DOHH2 (cell line): ENCODE measurements around the gene GINS3.
A peak's percentile ranks its signal among the peaks of the same experiment; 100 is the strongest.

ENCODE experiments used
- H3F3A ChIP-seq: fragments of 200-600 bp; sonication (generic), shearing (Covaris generic); 2 replicates; pipeline ENCODE4 v1.6.0; 2016; ENCODE audit warnings: antibody characterized with exemption, mild to moderate bottlenecking; ENCODE audit not compliant: control insufficient read depth, insufficient read depth
- H3K27ac ChIP-seq: fragments of 200-600 bp; sonication (generic); 2 replicates; pipeline ENCODE4 v1.5.1; 2014; ENCODE audit warnings: low read depth, mild to moderate bottlenecking, low read length, moderate library complexity
- H3K27me3 ChIP-seq: fragments of 200-600 bp; sonication (generic); 2 replicates; pipeline ENCODE4 v1.6.1; 2014; ENCODE audit warnings: mild to moderate bottlenecking, low read length, mixed read lengths; ENCODE audit not compliant: control insufficient read depth
- H3K36me3 ChIP-seq: fragments of 200-600 bp; sonication (generic); 2 replicates; pipeline ENCODE4 v1.6.1; 2014; ENCODE audit warnings: mild to moderate bottlenecking, low read length, moderate library complexity, mixed read lengths; ENCODE audit not compliant: control insufficient read depth
- H3K4me1 ChIP-seq: fragments of 200-600 bp; sonication (generic); 2 replicates; pipeline ENCODE4 v1.6.1; 2014; ENCODE audit warnings: mild to moderate bottlenecking, low read length, mixed read lengths; ENCODE audit not compliant: control insufficient read depth
- H3K4me2 ChIP-seq: fragments of 200-600 bp; sonication (generic); 2 replicates; pipeline ENCODE4 v1.6.0; 2014; ENCODE audit warnings: mild to moderate bottlenecking, low read length, moderate library complexity
- H3K4me3 ChIP-seq: fragments of 200-600 bp; sonication (generic); 2 replicates; pipeline ENCODE4 v1.5.1; 2014; ENCODE audit warnings: mild to moderate bottlenecking, low read length, mixed read lengths
- H3K79me2 ChIP-seq: fragments of 200-600 bp; sonication (generic); 2 replicates; pipeline ENCODE4 v1.6.1; 2014; ENCODE audit warnings: mild to moderate bottlenecking, low read length, mixed read lengths; ENCODE audit not compliant: control insufficient read depth
- H3K9me2 ChIP-seq: fragments of 200-600 bp; sonication (generic); replicated peaks from 2 replicates; pipeline ENCODE4 v1.6.1; 2014; ENCODE audit warnings: mild to moderate bottlenecking, low read length, mixed read lengths; ENCODE audit not compliant: control insufficient read depth
- H3K9me3 ChIP-seq: fragments of 200-600 bp; sonication (generic); 2 replicates; pipeline ENCODE4 v1.6.1; 2014; ENCODE audit warnings: antibody characterized with exemption, low read length, mixed read lengths; ENCODE audit not compliant: control insufficient read depth, insufficient read depth
- H4K20me1 ChIP-seq: fragments of 200-600 bp; sonication (generic); 2 replicates; pipeline ENCODE4 v1.6.0; 2014; ENCODE audit warnings: low read depth, mild to moderate bottlenecking, antibody characterized with exemption, low read length, moderate library complexity; ENCODE audit not compliant: control insufficient read depth, insufficient read depth
- EZH2phosphoT487 ChIP-seq: fragments of 200-600 bp; sonication (generic); IDR thresholded peaks from 2 replicates; pipeline ENCODE4 v1.6.1; 2017; ENCODE audit warnings: borderline replicate concordance, mild to moderate bottlenecking, antibody characterized with exemption, low read length, moderate library complexity, mixed read lengths
- TF ChIP-seq, protein P1 (sequence below): fragments of 200-600 bp; sonication (generic); IDR thresholded peaks from one replicate; pipeline ENCODE4 v1.5.1; 2014; ENCODE audit warnings: antibody characterized with exemption, mild to moderate bottlenecking, low read depth, low read length; ENCODE audit not compliant: poor library complexity, severe bottlenecking

Gene GINS3

GRCh38 chr16:58378401-58378800 is 13.9 kb upstream of the GINS3 start:
- no peaks in the 10 kb centered on the region for H3K79me2 ChIP-seq
- peaks cover 10% of the 10 kb centered on the region for H3K4me1 ChIP-seq
- H3K36me3 ChIP-seq: no peaks in the 10 kb centered on the region
- no peaks in the 10 kb centered on the region for H3F3A ChIP-seq
- peak overlapping the region; percentile 39 for H3K4me2 ChIP-seq
- H3K9me2 ChIP-seq: no peaks in the 10 kb centered on the region
- no peak overlapping the region for H3K27ac ChIP-seq
- H4K20me1 ChIP-seq: no peaks in the 10 kb centered on the region
- H3K9me3 ChIP-seq: no peaks in the 10 kb centered on the region
- H3K4me3 ChIP-seq: no peak overlapping the region
- H3K27me3 ChIP-seq: no peaks in the 10 kb centered on the region
- no peak for TF ChIP-seq EZH2phosphoT487
- TF ChIP-seq, protein P1, sequence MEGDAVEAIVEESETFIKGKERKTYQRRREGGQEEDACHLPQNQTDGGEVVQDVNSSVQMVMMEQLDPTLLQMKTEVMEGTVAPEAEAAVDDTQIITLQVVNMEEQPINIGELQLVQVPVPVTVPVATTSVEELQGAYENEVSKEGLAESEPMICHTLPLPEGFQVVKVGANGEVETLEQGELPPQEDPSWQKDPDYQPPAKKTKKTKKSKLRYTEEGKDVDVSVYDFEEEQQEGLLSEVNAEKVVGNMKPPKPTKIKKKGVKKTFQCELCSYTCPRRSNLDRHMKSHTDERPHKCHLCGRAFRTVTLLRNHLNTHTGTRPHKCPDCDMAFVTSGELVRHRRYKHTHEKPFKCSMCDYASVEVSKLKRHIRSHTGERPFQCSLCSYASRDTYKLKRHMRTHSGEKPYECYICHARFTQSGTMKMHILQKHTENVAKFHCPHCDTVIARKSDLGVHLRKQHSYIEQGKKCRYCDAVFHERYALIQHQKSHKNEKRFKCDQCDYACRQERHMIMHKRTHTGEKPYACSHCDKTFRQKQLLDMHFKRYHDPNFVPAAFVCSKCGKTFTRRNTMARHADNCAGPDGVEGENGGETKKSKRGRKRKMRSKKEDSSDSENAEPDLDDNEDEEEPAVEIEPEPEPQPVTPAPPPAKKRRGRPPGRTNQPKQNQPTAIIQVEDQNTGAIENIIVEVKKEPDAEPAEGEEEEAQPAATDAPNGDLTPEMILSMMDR: no peak

- Histone ChIP-seq H3K27ac (no peak overlapping the region), H3K9me3 (no peaks in the 10 kb centered on the region), H3K4me1 (peaks cover 14% of the 10 kb centered on the region), H3K36me3 (no peaks in the 10 kb centered on the region), H3K4me3 (no peak overlapping the region), H3K4me2 (no peak overlapping the region), H3K79me2 (no peaks in the 10 kb centered on the region), H4K20me1 (no peaks in the 10 kb centered on the region), H3K9me2 (no peaks in the 10 kb centered on the region), H3K27me3 (no peaks in the 10 kb centered on the region), H3F3A (no peaks in the 10 kb centered on the region)
- TF ChIP-seq EZH2phosphoT487: no peak
- TF ChIP-seq, protein P1: no peak
Measured at GRCh38 chr16:58379736-58380135, 12.5 kb upstream of the GINS3 start.

GRCh38 chr16:58381661-58382060 is 10.6 kb upstream of the GINS3 start:
- H3K27me3 ChIP-seq: no peaks in the 10 kb centered on the region
- H3K4me3 ChIP-seq: no peak overlapping the region
- peaks cover 18% of the 10 kb centered on the region for H3K4me1 ChIP-seq
- H3K9me3 ChIP-seq: no peaks in the 10 kb centered on the region
- no peak overlapping the region for H3K27ac ChIP-seq
- no peaks in the 10 kb centered on the region for H3K36me3 ChIP-seq
- TF ChIP-seq EZH2phosphoT487: no peak
- TF ChIP-seq, protein P1: no peak
- no peaks in the 10 kb centered on the region for H3F3A ChIP-seq
- H4K20me1 ChIP-seq: no peaks in the 10 kb centered on the region
- H3K79me2 ChIP-seq: no peaks in the 10 kb centered on the region
- H3K9me2 ChIP-seq: no peaks in the 10 kb centered on the region
- no peak overlapping the region for H3K4me2 ChIP-seq
